Hematopoietic multipotent progenitor cell treated with erythropoietin and hydrocortisone succinate and interleukin-3 and kit ligand, for 4 days (in vitro differentiated cells): ENCODE results near the gene MYEOV.
A peak's percentile ranks its signal among the peaks of the same experiment; 100 is the strongest.

ENCODE experiments used
- DNase-seq: peaks from one replicate; pipeline ENCODE4 v3.0.0-alpha.2; 2015

The MYEOV gene

GRCh38 chr11:69293819-69294505 lies at the start of gene MYEOV:
TSS of gene MYEOV (plus strand) at chr11:69294155. CDS start at chr11:69295355, 1,200 bp downstream.
- peak; percentile 90 for DNase-seq

- no peak for DNase-seq
Measured at GRCh38 chr11:69244266-69244665, 49.7 kb upstream of the MYEOV start.

DNA sequence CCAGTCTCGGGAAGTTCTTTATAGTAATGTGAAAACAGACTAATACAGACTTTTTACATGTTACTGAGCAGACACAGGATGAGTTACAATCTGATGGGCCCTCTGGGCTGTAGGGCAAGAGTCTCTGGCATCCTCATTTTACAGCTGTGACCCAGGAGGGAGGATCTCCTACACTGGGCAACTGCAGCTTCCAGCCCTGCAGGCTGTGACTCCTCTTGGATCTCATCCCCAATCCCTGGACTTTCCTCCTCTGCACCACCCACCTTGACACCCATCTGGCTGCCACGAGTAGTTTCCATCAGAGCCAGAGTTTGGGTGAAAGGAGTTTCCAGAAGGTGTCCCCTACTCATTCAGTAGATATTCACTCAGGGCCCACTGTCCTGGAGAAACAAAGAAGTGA lies 48.9 kb upstream of the MYEOV start:
- no peak for DNase-seq

DNA sequence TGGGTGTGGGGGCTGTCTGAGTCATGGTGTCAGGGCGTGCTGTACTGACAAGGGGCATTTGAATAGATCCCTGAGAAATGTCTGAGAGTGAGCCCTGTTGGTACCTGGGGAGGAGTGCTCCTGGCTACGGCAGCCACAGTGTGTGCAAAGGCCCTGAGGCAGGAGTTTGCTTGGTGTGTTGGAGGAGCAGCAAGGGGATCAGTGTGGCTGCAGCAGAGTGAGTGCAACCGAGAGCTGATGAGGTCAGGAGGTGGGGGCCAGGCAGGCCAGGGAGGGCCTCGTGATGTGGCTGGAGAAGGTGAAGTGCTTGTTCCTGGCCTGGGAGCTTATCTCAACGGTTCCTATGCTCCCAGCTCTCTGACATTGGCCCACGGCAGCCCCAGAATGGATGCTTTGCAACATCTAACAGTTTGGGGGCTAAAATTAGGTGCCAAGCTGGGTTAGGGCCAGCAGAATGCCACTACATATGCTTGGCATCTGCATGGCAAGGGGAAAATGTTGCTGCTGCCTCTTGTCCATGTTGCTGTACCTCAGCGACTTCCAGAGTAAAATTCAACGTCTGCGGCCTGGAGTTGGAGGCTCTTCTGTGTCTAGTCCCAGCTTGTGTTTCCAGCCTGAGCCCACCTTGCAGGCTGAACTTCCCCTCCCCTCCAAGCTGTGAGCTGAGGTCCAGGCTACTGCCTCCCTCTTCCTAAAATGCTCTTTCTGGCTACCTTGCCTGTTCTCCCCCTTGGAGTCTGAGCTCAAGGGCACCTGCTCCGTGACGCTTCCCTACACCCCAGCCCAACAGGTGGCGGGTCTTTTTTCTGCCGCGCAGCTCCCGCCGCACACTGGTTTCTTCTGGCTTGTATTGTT lies 48.2 kb upstream of the MYEOV start:
- DNase-seq: no peak

- DNase-seq: no peak
Measured at GRCh38 chr11:69249311-69250185, 44.4 kb upstream of the MYEOV start.

GRCh38 chr11:69250186-69251056 lies 43.5 kb upstream of the MYEOV start:
- no peak for DNase-seq

GRCh38 chr11:69251057-69251393 lies 42.9 kb upstream of the MYEOV start:
- no peak for DNase-seq

- DNase-seq: no peak
Measured at GRCh38 chr11:69251639-69252489, 42.1 kb upstream of the MYEOV start.

DNA sequence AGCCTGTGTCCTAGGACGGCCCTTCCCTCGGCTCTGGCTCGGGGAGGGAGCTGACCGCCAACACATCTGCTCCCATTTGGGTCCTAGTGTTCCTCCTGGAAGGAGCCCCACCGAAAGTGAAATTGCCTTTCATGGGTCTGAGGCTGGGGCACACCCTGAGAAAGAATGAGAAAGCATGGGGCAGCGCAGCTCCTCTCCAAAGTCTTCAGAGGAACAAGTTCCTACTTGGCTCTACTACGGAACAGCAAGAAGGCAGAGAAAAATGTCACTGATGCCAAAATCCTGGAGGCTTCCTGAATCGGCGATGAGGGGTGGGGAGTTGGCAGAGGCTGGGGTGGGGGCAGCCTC lies 41.5 kb upstream of the MYEOV start:
- DNase-seq: no peak

GRCh38 chr11:69253028-69253427 lies 40.9 kb upstream of the MYEOV start:
- DNase-seq: no peak

DNA sequence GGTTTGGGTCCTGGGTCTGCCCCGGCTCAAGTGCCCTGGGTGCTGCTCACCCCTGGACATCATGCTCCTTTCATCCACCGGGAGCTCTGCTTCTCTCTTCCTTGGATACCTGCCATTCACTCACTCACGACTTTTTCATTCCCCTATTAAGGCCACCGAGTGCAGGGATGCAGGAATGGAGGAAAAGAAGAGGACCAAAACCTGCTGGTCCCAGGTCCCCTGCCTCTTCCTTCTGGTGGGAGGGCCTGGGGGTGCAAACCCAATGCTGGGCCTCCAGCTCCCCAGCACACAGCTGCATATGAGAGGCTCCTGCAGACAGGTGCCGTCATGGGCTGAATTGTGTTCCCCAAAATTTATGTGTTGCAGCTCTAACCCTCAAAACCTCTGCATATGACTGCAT lies 36.8 kb upstream of the MYEOV start:
- DNase-seq: no peak

GRCh38 chr11:69257838-69258658 lies 35.9 kb upstream of the MYEOV start:
- DNase-seq: no peak

- DNase-seq: no peak
Measured at GRCh38 chr11:69259096-69259495, 34.9 kb upstream of the MYEOV start.

DNA sequence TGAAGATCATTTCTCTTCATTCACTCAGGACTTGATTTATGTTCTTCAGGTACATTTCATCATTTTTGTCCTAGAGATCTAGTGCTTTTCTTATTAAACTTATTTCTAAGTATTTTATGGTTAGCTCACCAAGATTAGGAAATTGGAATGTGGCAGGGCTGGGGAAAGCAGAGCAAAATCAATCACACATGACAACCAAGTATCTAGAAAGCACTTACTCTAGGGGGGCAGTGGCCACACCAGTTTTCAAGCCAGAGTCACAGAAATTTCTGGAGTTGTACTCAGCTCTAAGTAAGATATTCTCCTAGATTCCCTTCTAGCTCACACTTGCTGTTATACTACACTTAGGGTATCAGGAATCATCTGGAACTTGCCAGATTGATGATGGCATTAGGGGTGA lies 33.3 kb upstream of the MYEOV start:
- no peak for DNase-seq

GRCh38 chr11:69261116-69261515 lies 32.8 kb upstream of the MYEOV start:
- no peak for DNase-seq

- DNase-seq: no peak
Measured at GRCh38 chr11:69262918-69263735, 30.8 kb upstream of the MYEOV start.

GRCh38 chr11:69263736-69264052 lies 30.3 kb upstream of the MYEOV start:
- DNase-seq: no peak

DNA sequence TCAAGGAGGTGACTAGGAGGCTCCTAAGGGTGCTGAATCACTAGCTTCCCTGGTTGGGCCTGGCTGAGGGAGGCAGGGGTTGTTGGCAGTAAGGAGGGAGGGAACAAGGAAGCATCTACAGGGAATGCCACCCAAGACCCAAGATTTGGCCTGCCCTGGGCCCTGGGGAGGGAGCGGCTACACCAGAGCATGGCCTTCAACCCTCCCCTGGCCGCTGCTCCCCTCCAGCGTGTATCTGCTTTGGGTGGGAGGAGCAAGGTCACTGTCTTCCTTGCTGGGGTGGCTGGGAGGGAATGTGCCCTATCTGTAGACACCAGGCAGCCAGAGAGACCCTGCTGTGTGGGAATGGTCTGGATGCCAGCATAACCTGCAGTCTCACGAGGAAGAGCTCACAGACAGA lies 29.5 kb upstream of the MYEOV start:
- no peak for DNase-seq

GRCh38 chr11:69265210-69265609 lies 28.7 kb upstream of the MYEOV start:
- DNase-seq: no peak
